ENCODE measurements around the gene RAB1B. TPM values are rescaled to one million over a fixed set of nuclear protein-coding genes. Genes with fewer than 3 reads are reported as not detected.

Gene RAB1B
- total and polyA plus RNA-seq, 2 donors (not counting 1 experiment from before 2014, with no cell fraction given) = 77.1 to 77.8 TPM

Other genes with a start within 250 kb of the RAB1B start
- gene CATSPER1, start 242.2 kb upstream of the RAB1B start, total RNA-seq = not detected in 2 replicates
- gene CATSPER1, start 242.2 kb upstream of the RAB1B start, polyA plus RNA-seq = not detected in 2 replicates
- not detected in 2 replicates for gene GAL3ST3, start 219.5 kb upstream of the RAB1B start, total RNA-seq
- gene GAL3ST3, start 219.5 kb upstream of the RAB1B start, polyA plus RNA-seq = not detected in 2 replicates
- 205 and 214 TPM in 2 replicates for gene SF3B2, start 216.3 kb upstream of the RAB1B start, total RNA-seq
- gene SF3B2, start 216.3 kb upstream of the RAB1B start, polyA plus RNA-seq = 123 and 139 TPM in 2 replicates
- gene PACS1, start 198.4 kb upstream of the RAB1B start, total RNA-seq = 303 and 325 TPM in 2 replicates
- 121 and 131 TPM in 2 replicates for gene PACS1, start 198.4 kb upstream of the RAB1B start, polyA plus RNA-seq
- gene KLC2, start 10.9 kb upstream of the RAB1B start, total RNA-seq = 47.7 and 49.2 TPM in 2 replicates
- gene KLC2, start 10.9 kb upstream of the RAB1B start, polyA plus RNA-seq = 24.1 and 26.9 TPM in 2 replicates
- 1.5 and 2.0 TPM in 2 replicates for gene CNIH2, start 9.5 kb downstream of the RAB1B start, total RNA-seq
- 0.92 and 2.6 TPM in 2 replicates for gene CNIH2, start 9.5 kb downstream of the RAB1B start, polyA plus RNA-seq
- gene YIF1A, start 20.5 kb downstream of the RAB1B start, total RNA-seq = 43.9 and 47.6 TPM in 2 replicates
- 65.8 and 95.0 TPM in 2 replicates for gene YIF1A, start 20.5 kb downstream of the RAB1B start, polyA plus RNA-seq
- gene TMEM151A, start 23.3 kb downstream of the RAB1B start, total RNA-seq = 0.17 TPM in 1 of 2 replicates, not detected in the other
- gene TMEM151A, start 23.3 kb downstream of the RAB1B start, polyA plus RNA-seq = 1.1 and 1.5 TPM in 2 replicates
- gene CD248, start 48.4 kb downstream of the RAB1B start, total RNA-seq = 0.83 and 0.96 TPM in 2 replicates
- gene CD248, start 48.4 kb downstream of the RAB1B start, polyA plus RNA-seq = 0.40 and 0.62 TPM in 2 replicates
- 1.1 and 1.7 TPM in 2 replicates for gene RIN1, start 67.8 kb downstream of the RAB1B start, total RNA-seq
- gene RIN1, start 67.8 kb downstream of the RAB1B start, polyA plus RNA-seq = 0.42 and 0.72 TPM in 2 replicates
- gene BRMS1, start 76.5 kb downstream of the RAB1B start, total RNA-seq = 50.9 and 58.3 TPM in 2 replicates
- 51.2 and 55.8 TPM in 2 replicates for gene BRMS1, start 76.5 kb downstream of the RAB1B start, polyA plus RNA-seq
- 5.2 TPM in 2 replicates for gene B4GAT1, start 79.0 kb downstream of the RAB1B start, total RNA-seq
- gene B4GAT1, start 79.0 kb downstream of the RAB1B start, polyA plus RNA-seq = 0.87 and 1.4 TPM in 2 replicates
- 18.5 and 20.1 TPM in 2 replicates for gene SLC29A2, start 103.1 kb downstream of the RAB1B start, total RNA-seq
- gene SLC29A2, start 103.1 kb downstream of the RAB1B start, polyA plus RNA-seq = 15.7 and 16.2 TPM in 2 replicates
- not detected in 2 replicates for gene NPAS4, start 152.4 kb downstream of the RAB1B start, total RNA-seq
- not detected in 2 replicates for gene NPAS4, start 152.4 kb downstream of the RAB1B start, polyA plus RNA-seq
- gene MRPL11, start 170.2 kb downstream of the RAB1B start, total RNA-seq = 26.7 and 29.2 TPM in 2 replicates
- gene MRPL11, start 170.2 kb downstream of the RAB1B start, polyA plus RNA-seq = 18.0 and 25.5 TPM in 2 replicates
- gene PELI3, start 198.3 kb downstream of the RAB1B start, total RNA-seq = 15.6 and 17.0 TPM in 2 replicates
- 2.9 and 3.2 TPM in 2 replicates for gene PELI3, start 198.3 kb downstream of the RAB1B start, polyA plus RNA-seq
- 21.5 and 22.7 TPM in 2 replicates for gene DPP3, start 211.8 kb downstream of the RAB1B start, total RNA-seq
- gene DPP3, start 211.8 kb downstream of the RAB1B start, polyA plus RNA-seq = 31.7 and 40.6 TPM in 2 replicates
- 52.5 and 56.3 TPM in 2 replicates for gene BBS1, start 242.0 kb downstream of the RAB1B start, total RNA-seq
- 13.7 and 20.4 TPM in 2 replicates for gene BBS1, start 242.0 kb downstream of the RAB1B start, polyA plus RNA-seq

Measured in B cell (primary cell).